Karpas-422 (cell line): ENCODE results near the gene HOXD9. TPM values are rescaled to one million over a fixed set of nuclear protein-coding genes. Genes with fewer than 3 reads are reported as not detected.
A peak's percentile ranks its signal among the peaks of the same experiment; 100 is the strongest.

Experiments
- DNase-seq: peaks from one replicate; pipeline ENCODE4 v3.0.0-alpha.2; 2015
- H2AFZ ChIP-seq: fragments of 200-600 bp; sonication (generic); 2 replicates; pipeline ENCODE4 v1.6.1; 2014; ENCODE audit warnings: antibody characterized with exemption, low read length, mixed read lengths
- H3K27ac ChIP-seq: fragments of 200-600 bp; sonication (generic); 2 replicates; pipeline ENCODE4 v1.5.1; 2014; ENCODE audit warnings: mild to moderate bottlenecking, low read length, moderate library complexity
- H3K27me3 ChIP-seq: fragments of 200-600 bp; sonication (generic); 2 replicates; pipeline ENCODE4 v1.6.1; 2014; ENCODE audit warnings: low read length, mixed read lengths
- H3K36me3 ChIP-seq: fragments of 200-600 bp; sonication (generic); 2 replicates; pipeline ENCODE4 v1.6.1; 2014; ENCODE audit warnings: low read length, mixed read lengths; ENCODE audit not compliant: insufficient read depth
- H3K4me1 ChIP-seq: fragments of 200-600 bp; sonication (generic); 2 replicates; pipeline ENCODE4 v1.6.1; 2014; ENCODE audit warnings: mild to moderate bottlenecking, low read length, mixed read lengths
- H3K4me2 ChIP-seq: fragments of 200-600 bp; sonication (generic); 2 replicates; pipeline ENCODE4 v1.6.1; 2014; ENCODE audit warnings: low read length, low read depth, mild to moderate bottlenecking; ENCODE audit not compliant: poor library complexity, severe bottlenecking
- H3K4me3 ChIP-seq: fragments of 200-600 bp; sonication (generic); 2 replicates; pipeline ENCODE4 v1.5.1; 2014; ENCODE audit warnings: mild to moderate bottlenecking, antibody characterized with exemption, low read length, mixed read lengths
- H3K79me2 ChIP-seq: fragments of 200-600 bp; sonication (generic); 2 replicates; pipeline ENCODE4 v1.6.1; 2014; ENCODE audit warnings: mild to moderate bottlenecking, low read length, mixed read lengths
- H3K9ac ChIP-seq: fragments of 200-600 bp; sonication (generic); 2 replicates; pipeline ENCODE4 v1.6.0; 2014; ENCODE audit warnings: low read length
- H3K9me2 ChIP-seq: fragments of 200-600 bp; sonication (generic), shearing (Covaris generic); replicated peaks from 2 replicates; pipeline ENCODE4 v1.6.0; 2014; ENCODE audit warnings: mild to moderate bottlenecking, low read length, moderate library complexity; ENCODE audit not compliant: insufficient read depth
- H3K9me3 ChIP-seq: fragments of 300-700, 200-600 bp; sonication (generic); 2 replicates; pipeline ENCODE4 v1.6.1; 2014; ENCODE audit warnings: low read length, mixed read lengths
- H4K20me1 ChIP-seq: fragments of 200-600 bp; sonication (generic); 2 replicates; pipeline ENCODE4 v1.6.1; 2014; ENCODE audit warnings: mild to moderate bottlenecking, antibody characterized with exemption, low read length, low read depth; ENCODE audit not compliant: insufficient read depth
- total RNA-seq: library from RNA; depleted of rRNA; stranded (reverse); fragments of >200 nt; shearing (Covaris generic); gene quantifications from 2 replicates; pipeline ENCODE4 v1.2.3, GENCODE V29; 2014; ENCODE audit warnings: low replicate concordance

The HOXD9 gene
- total RNA-seq, 1 experiment from 2014 or later, result not detected

DNA sequence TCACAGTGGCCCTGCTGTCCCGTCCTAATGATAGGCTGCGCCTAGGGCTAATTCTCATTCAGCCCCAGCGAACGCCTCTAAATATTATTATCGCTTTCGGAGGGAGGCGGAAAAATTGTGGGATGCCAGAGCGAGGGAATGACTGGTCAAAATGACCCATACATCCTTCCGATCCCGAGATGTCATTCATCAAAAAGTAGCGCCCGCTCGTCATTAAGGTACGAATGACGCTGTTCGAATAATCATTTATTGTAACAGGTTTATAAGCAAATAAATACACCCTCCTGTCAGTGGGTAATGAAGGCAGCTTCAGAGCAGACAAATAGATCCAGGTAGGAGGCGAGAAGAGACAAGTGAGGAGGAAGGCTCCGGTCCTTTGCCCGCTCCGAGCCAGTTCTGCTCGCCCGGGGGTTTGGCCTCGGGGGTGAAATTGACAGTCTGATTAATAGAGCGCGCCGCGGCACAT lies 38.7 kb upstream of the HOXD9 start, which contains the start of gene EVX2:
TSS of gene EVX2 (minus strand) at position 167 of the 466 bp plus-strand sequence. CDS start 186 bp downstream, outside the sequence.
- no peak within 1 kb of the TSS for H2AFZ ChIP-seq
- DNase-seq, result no peak
- no peak within 1 kb of the TSS for H3K27ac ChIP-seq
- H3K4me1 ChIP-seq, result no peaks in the 10 kb centered on the region
- no peaks in the 10 kb centered on the region for H3K36me3 ChIP-seq
- H3K9me3 ChIP-seq, result no peaks in the 10 kb centered on the region
- no peaks in the 10 kb centered on the region for H3K9me2 ChIP-seq
- no peak within 1 kb of the TSS for H3K4me3 ChIP-seq
- no peaks in the 10 kb centered on the region for H3K27me3 ChIP-seq
- no peaks in the 10 kb centered on the region for H3K79me2 ChIP-seq
- no peak within 1 kb of the TSS for H3K9ac ChIP-seq
- no peak within 1 kb of the TSS for H3K4me2 ChIP-seq
- H4K20me1 ChIP-seq, result no peaks in the 10 kb centered on the region

DNA sequence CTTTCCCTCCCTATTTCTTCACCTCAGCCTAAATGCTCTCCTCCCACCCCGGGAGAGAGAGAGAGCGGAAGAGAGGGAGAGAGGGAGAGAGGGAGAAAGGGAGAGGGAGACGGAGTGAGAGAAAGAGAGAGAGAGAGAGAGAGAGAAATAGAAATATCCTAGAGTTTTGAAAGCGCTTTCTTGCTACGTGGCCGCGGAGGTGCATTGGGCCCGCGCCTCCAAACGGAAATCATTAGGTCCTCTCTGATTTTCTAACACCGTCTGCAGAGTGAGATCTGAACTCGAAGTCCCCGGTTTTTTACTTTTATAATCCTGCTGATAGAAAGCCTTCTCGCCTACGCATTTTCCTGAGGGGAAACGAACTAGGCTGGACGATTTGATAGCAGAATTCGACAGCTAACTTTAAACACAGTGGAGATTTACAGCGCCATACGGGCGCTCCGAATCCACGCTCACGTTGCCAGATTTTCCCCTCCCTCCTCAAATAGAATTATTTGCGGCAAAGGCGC lies 37.9 kb upstream of the HOXD9 start:
- Histone ChIP-seq H4K20me1 (no peaks in the 10 kb centered on the region), H2AFZ (no peak overlapping the region), H3K27me3 (no peaks in the 10 kb centered on the region), H3K9ac (no peak overlapping the region), H3K9me2 (no peaks in the 10 kb centered on the region), H3K9me3 (no peaks in the 10 kb centered on the region), H3K4me2 (no peak overlapping the region), H3K4me1 (no peaks in the 10 kb centered on the region), H3K36me3 (no peaks in the 10 kb centered on the region), H3K79me2 (no peaks in the 10 kb centered on the region), H3K4me3 (no peak overlapping the region), H3K27ac (no peak overlapping the region)
- no peak for DNase-seq

DNA sequence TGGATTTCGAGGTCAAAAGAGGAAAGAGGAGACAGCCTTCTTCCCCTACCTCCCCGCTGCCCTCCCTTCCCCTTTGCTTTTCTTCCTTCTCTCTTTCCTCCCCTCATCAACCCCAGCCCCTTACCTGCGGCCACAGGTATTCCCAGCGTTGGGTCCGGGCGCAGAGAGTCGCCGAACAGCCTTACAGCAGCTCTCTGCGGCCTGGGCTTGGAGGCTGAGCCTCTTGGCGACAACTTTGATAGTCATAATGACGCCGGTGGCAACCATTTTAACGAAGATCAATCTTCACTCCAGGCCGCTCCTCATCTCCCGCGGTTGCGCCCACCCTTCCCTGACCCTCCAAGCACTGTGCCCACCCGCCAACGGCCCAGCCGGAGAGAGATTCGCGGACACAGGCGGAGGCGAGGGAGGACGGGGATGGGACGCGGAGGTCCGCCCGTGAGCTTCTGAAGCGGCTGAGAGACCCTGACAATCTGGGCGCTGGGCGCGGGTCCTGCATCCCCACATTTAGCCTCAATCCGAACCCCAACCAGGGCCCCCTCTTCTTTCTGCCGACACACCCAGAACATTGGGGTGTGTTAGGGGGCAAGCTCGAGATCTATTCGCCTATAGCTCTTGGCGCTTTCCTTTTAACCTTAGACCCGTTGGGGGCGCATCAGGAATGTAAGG lies 37.3 kb upstream of the HOXD9 start:
- Histone ChIP-seq H3K4me2 (no peak overlapping the region), H3K79me2 (no peaks in the 10 kb centered on the region), H3K9ac (no peak overlapping the region), H3K27ac (no peak overlapping the region), H3K36me3 (no peaks in the 10 kb centered on the region), H3K4me3 (no peak overlapping the region), H3K4me1 (no peaks in the 10 kb centered on the region), H3K27me3 (no peaks in the 10 kb centered on the region), H4K20me1 (no peaks in the 10 kb centered on the region), H3K9me2 (no peaks in the 10 kb centered on the region), H2AFZ (no peak overlapping the region), H3K9me3 (no peaks in the 10 kb centered on the region)
- no peak for DNase-seq

DNA sequence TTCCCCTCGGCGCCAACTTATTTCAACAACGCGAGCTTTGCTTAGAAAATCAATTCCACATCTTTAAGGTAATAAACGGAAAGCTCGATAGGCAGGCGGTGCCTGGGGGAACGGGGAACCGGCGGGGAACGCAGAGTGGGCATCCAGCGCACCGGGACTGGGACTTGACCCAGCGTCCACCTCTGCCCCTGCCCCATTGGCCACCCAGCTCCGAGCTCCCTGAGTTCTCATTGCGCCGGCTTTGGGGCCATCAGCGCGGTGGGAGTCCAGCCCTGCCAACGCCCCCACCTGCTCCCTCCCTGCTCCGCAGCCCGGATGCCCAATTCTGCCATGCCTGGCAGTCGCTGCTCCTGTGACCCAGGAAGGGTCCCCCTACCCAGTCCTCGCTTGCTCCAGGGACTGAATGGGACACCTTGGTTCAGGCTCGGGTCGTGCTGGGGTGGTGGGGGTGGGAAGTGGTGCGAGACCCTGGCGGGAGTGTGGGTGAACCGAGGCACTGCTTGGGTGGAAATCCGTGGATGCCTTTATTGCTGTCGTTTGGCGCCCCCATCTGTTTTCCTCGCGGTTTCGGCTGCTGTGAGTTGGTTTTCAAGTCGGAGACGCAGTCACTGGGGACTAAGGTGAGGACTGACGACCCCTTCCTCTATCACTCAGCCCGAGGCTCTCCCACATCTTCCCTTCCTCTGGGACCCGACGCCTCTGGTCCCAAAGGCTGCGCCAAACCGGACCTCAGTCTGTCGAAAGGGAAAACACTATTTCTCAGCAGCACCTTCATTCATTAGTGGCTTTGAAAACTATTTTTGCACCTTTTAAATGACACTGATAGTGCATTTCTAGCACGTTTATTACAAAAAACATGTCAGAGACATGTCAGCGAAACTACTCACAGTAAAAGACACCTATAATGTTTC lies 36.4 kb upstream of the HOXD9 start:
- no peak overlapping the region for H2AFZ ChIP-seq
- H3K4me1 ChIP-seq, result no peaks in the 10 kb centered on the region
- no peak overlapping the region for H3K27ac ChIP-seq
- no peak overlapping the region for H3K4me3 ChIP-seq
- H4K20me1 ChIP-seq, result no peaks in the 10 kb centered on the region
- H3K9me3 ChIP-seq, result no peaks in the 10 kb centered on the region
- peak; percentile 67 for DNase-seq
- no peaks in the 10 kb centered on the region for H3K36me3 ChIP-seq
- H3K27me3 ChIP-seq, result no peaks in the 10 kb centered on the region
- H3K79me2 ChIP-seq, result no peaks in the 10 kb centered on the region
- H3K9me2 ChIP-seq, result no peaks in the 10 kb centered on the region
- no peak overlapping the region for H3K4me2 ChIP-seq
- H3K9ac ChIP-seq, result no peak overlapping the region

DNA sequence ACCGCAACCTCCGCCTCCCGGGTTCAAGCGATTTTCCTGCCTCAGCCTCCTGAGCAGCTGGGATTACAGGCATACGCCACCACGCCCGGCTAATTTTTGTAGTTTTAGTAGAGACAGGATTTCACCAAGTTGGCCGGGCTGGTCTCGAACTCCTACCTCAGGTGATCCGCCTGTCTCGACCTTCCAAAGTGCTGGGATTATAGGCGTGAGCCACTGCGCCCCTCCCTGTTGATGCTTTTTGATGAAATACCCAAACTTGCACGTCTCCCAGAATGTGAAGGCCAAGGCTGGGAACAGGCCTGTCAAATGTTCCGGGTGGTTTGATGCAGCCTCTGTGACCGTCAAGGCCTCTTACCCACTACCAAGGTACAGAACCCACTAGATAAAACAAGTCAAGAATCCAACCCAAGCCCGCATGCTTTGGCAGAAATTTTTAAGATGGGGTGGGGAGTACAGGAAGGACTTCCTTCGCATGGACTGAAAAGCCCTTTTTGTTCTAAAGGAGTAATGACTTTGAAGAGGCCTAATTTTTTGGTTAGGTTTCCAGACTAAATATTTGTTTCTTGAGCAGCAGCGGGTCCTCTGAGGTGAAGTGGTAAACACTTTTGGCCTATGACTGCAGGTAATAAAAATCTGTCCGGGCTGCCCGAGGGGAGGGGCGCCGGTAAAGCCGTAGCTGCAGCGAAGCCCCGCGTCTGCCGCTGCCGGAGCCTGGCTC lies 35.0 kb upstream of the HOXD9 start:
- Histone ChIP-seq H3K9me2 (no peaks in the 10 kb centered on the region), H3K27ac (no peak overlapping the region), H3K9ac (no peak overlapping the region), H3K4me2 (no peak overlapping the region), H3K79me2 (no peaks in the 10 kb centered on the region), H4K20me1 (no peaks in the 10 kb centered on the region), H3K4me3 (no peak overlapping the region), H3K27me3 (no peaks in the 10 kb centered on the region), H3K4me1 (no peaks in the 10 kb centered on the region), H3K9me3 (no peaks in the 10 kb centered on the region), H2AFZ (no peak overlapping the region), H3K36me3 (no peaks in the 10 kb centered on the region)
- no peak for DNase-seq

DNA sequence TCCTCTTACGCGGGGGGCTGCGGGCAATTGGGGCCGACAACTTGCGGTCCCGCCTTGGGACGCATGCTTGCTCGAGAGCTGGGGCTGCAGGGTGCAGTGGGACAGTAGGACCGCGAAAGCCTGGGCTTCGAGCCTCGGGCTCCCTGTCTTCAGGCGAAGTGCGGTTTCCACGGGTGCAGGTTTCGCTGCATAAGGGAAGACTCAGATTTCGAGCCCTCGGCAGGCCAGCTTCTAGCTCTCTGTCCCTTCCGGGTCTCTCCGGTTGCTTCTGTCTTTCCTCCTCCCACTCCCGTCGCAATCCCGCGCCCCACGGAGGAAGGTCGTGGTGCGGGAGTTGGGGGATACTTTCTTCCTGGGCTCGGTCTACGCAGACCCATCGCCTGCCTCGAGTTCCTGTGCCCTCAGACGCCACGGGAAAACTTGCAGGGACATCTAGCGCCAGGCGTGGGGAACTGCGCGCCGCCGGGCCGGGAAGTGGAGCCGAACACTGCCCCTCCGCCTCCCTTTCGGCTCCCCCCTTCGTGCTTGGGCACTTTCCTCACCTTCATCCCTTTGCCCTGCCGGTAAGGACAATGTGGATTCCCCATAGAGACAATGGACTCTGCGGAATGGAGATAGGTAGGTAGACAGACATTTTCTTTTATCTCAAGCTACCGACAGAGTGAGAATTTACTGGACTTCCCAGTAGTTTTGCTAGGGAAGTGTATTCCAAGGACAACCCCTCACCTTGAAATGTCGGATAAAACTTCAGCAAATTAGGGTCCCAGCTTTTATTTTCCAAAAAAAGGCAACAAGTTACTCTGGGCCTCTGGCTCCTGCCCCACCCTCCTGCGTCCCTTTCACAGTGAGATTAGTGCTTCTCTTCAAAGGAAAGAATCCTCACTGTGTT lies 34.2 kb upstream of the HOXD9 start:
- H3K4me1 ChIP-seq, result no peaks in the 10 kb centered on the region

DNA sequence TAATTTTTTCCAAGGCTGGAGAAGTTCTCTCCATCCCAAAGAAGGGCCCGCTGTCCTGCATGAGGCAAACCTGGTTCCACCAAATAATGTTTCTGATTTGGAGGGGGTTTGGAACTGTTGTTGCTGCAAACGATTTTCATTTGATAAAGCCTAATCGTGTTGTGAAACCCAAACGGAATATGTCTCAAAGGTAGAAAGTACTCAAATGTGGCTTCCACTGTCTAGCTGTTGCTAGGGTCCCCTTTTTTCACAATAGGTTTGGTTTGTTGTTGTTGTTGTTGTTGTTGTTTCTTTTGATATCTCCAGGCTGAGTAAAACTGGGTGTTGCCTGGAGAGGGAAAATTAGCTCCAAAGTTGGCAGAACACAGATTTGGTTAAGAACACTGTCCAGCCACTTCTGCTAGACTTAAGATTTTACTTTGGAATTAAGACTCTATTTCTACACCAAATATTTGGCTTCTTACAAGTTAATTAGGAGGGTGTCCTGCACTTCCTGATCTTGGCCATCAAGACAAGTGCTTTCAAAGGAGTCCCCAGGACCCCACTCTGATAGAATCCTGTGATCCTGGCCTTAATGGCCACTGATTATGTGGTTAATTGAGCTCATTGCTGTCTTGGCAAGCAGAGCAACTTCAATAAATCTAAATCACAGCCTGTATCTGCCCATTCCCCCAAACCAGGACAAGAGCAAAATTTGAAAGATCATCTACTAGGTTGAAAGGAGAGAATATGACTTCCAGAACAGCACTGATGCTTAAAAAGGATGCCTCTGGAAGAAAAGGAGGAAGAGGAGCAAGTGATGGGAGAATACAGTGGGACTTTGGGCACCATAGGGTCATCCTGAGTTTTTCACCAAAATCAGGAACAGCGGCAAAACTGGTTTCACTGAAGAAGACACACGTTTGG lies 33.3 kb upstream of the HOXD9 start:
- H3K79me2 ChIP-seq, result no peaks in the 10 kb centered on the region
- H3K9me2 ChIP-seq, result no peaks in the 10 kb centered on the region
- H2AFZ ChIP-seq, result no peak overlapping the region
- H4K20me1 ChIP-seq, result no peaks in the 10 kb centered on the region
- no peaks in the 10 kb centered on the region for H3K9me3 ChIP-seq
- no peaks in the 10 kb centered on the region for H3K4me1 ChIP-seq
- DNase-seq, result no peak
- no peak overlapping the region for H3K9ac ChIP-seq
- H3K4me3 ChIP-seq, result no peak overlapping the region
- no peak overlapping the region for H3K4me2 ChIP-seq
- H3K27ac ChIP-seq, result no peak overlapping the region
- H3K36me3 ChIP-seq, result no peaks in the 10 kb centered on the region
- H3K27me3 ChIP-seq, result no peaks in the 10 kb centered on the region

More for the DNA sequence above, 34.2 kb upstream of the HOXD9 start:
- Histone ChIP-seq H3K4me3 (no peak overlapping the region), H3K27ac (no peak overlapping the region), H3K9ac (no peak overlapping the region), H3K9me3 (no peaks in the 10 kb centered on the region), H2AFZ (no peak overlapping the region; the same call in 1 of the 2 replicates), H3K36me3 (no peaks in the 10 kb centered on the region), H3K79me2 (no peaks in the 10 kb centered on the region), H3K27me3 (no peaks in the 10 kb centered on the region), H4K20me1 (no peaks in the 10 kb centered on the region), H3K4me2 (no peak overlapping the region), H3K9me2 (no peaks in the 10 kb centered on the region)
- DNase-seq, result peak; percentile 62
